PC-9 (cell line): ENCODE measurements around the gene MAGED4B.

Experiments
- CTCF ChIP-seq: fragments of 200-600 bp; sonication (generic); conservative IDR thresholded peaks from 2 replicates; pipeline ENCODE4 v1.6.1; 2017; ENCODE audit warnings: mixed run types, antibody characterized with exemption, mild to moderate bottlenecking, moderate library complexity
- EZH2 ChIP-seq: fragments of 200-600 bp; sonication (generic); IDR thresholded peaks from 2 replicates; pipeline ENCODE4 v1.8.0; 2017; ENCODE audit warnings: antibody characterized with exemption, low read depth

GRCh38 chrX:52078131-52078530 is 9.1 kb upstream of the MAGED4B start:
- TF ChIP-seq CTCF (no peak), EZH2 (no peak)
